Fibroblast of lung (primary cell): ENCODE results near the gene CAMK2B.

Source experiments
- CTCF ChIP-seq, 2 donors: IDR thresholded peaks in 1 of 2; conservative IDR thresholded peaks in 1 of 2; 1 replicate in 1 of 2; 2 replicates in 1 of 2; pipeline ENCODE4 v1.5.1; 2011 to 2012; ENCODE audit warnings: low read length in 2 of 2, control low read depth in 1 of 2, inconsistent platforms in 1 of 2, low read depth in 1 of 2, mild to moderate bottlenecking in 1 of 2
- EZH2 ChIP-seq: IDR thresholded peaks from 2 replicates; pipeline ENCODE4 v1.5.1; 2012; ENCODE audit warnings: low read length, control low read depth, mild to moderate bottlenecking; ENCODE audit errors: missing control alignments

- TF ChIP-seq CTCF (conservative IDR thresholded peaks at IDR 0.05 in 1 of 2, IDR thresholded peaks at IDR 0.05 in 1 of 2; ENCODE audit: low read depth in 1 of 2, low read length in 2 of 2) (no peak), EZH2 (no peak)
Observed at GRCh38 chr7:44273681-44274622, 51.4 kb downstream of the CAMK2B start.
